ENCODE data around the gene CHRDL2. TPM values are rescaled to one million over a fixed set of nuclear protein-coding genes. Genes with fewer than 3 reads are reported as not detected.

CHRDL2 gene
- polyA plus RNA-seq, 2 of the 4 experiments (the other 2 are of a cell fraction) = 2.3 to 5.8 TPM

GRCh38 chr11:74648894-74649293 is 82.3 kb downstream of the CHRDL2 start:
- ChIA-PET POLR2A (no interaction called here), CTCF (interaction anchor here (0.9 kb wide), 1 partner anchor 14 kb away, joined by 3 read pairs; no protein-coding TSS in a partner anchor)
- H3K4me3 ChIP-seq = no peak overlapping the region
- H3K9me3 ChIP-seq = no peaks in the 10 kb centered on the region
- no peaks in the 10 kb centered on the region for H3K4me1 ChIP-seq
- H3K27ac ChIP-seq = no peak overlapping the region
- WGBS (ENCODE audit: missing lambda C conversion rate) = 85% methylated on average over 4 of the region's 4 CpGs
- no peak overlapping the region for H3K4me2 ChIP-seq
- no peak for FAIRE-seq
- no peak for DNase-seq (ENCODE audit: low read depth in 1 of 2, low spot score in 1 of 2)
- ATAC-seq = no peak
- no peak for TF ChIP-seq BCL3 (IDR thresholded peaks at IDR 0.05)

DNA sequence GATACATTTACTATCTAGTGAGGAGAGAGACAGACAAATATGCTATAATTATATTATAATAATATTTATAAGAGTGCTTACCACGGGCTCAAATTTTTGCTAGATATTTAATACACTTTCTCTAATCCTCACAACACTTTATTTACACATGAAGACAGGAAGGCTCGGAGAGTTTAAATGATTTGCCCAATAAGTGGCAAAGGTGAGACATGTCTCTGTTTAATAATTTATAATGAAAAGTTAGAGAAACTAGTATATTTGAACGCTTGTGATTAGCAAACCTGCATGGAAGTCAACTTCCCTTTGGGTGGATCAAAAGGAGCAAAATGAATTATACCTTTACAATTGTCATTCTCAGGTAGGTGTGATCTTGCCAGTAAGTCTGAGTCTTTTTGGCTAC is 83.4 kb downstream of the CHRDL2 start:
- no peak overlapping the region for H3K4me2 ChIP-seq
- H3K27ac ChIP-seq = no peak overlapping the region
- H3K4me1 ChIP-seq = no peaks in the 10 kb centered on the region
- no peak for FAIRE-seq
- no peak for ATAC-seq
- H3K9me3 ChIP-seq = no peaks in the 10 kb centered on the region
- no peak for DNase-seq (ENCODE audit: low read depth in 1 of 2, low spot score in 1 of 2)
- ChIA-PET POLR2A (no interaction called here), CTCF (interaction anchor here (0.6 to 1.5 kb wide), 3 partner anchors 13 to 79 kb away, joined by 3 read pairs; no protein-coding TSS in a partner anchor)
- TF ChIP-seq CBX8 (IDR thresholded peaks at IDR 0.05) = no peak
- no peak overlapping the region for H3K4me3 ChIP-seq
- WGBS (ENCODE audit: missing lambda C conversion rate) = 92% methylated on average over 3 of the region's 3 CpGs

- Histone ChIP-seq H3K4me2 (no peak overlapping the region), H3K27ac (no peak overlapping the region), H3K9me3 (no peaks in the 10 kb centered on the region), H3K4me3 (no peak overlapping the region), H3K4me1 (no peaks in the 10 kb centered on the region)
- DNase-seq (ENCODE audit: low read depth in 1 of 2, low spot score in 1 of 2) (no peak), ATAC-seq (no peak), FAIRE-seq (no peak)
- POLR2A ChIA-PET = no interaction called here
- TF ChIP-seq ZSCAN20 (CRISPR knock-in tag; IDR thresholded peaks at IDR 0.05) (no peak), KDM1A (IDR thresholded peaks at IDR 0.05; ENCODE audit: low read depth) (no peak), HDAC2 (IDR thresholded peaks at IDR 0.05) (no peak), CBX2 (IDR thresholded peaks at IDR 0.05; ENCODE audit: borderline replicate concordance, low read depth) (no peak), FOSB (CRISPR knock-in tag; IDR thresholded peaks at IDR 0.05) (no peak), FOXS1 (CRISPR knock-in tag; IDR thresholded peaks at IDR 0.05) (no peak), HOXA7 (CRISPR knock-in tag; IDR thresholded peaks at IDR 0.05) (no peak), JUN (IDR thresholded peaks at IDR 0.05) (no peak), RFX5 (IDR thresholded peaks at IDR 0.05) (no peak), CHD2 (IDR thresholded peaks at IDR 0.05; ENCODE audit: low read length, partially characterized antibody) (no peak), GATA3 (IDR thresholded peaks at IDR 0.05; ENCODE audit: borderline replicate concordance) (no peak), PHF8 (IDR thresholded peaks at IDR 0.05; ENCODE audit: borderline replicate concordance, low read depth) (no peak), POLR2AphosphoS2 (conservative IDR thresholded peaks at IDR 0.05; ENCODE audit: low read length) (no peak), MAFK (IDR thresholded peaks at IDR 0.05; ENCODE audit: partially characterized antibody) (no peak)
- TF ChIP-seq, protein P1, sequence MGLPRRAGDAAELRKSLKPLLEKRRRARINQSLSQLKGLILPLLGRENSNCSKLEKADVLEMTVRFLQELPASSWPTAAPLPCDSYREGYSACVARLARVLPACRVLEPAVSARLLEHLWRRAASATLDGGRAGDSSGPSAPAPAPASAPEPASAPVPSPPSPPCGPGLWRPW (IDR thresholded peaks at IDR 0.05) = no peak
- TF ChIP-seq, protein P2, sequence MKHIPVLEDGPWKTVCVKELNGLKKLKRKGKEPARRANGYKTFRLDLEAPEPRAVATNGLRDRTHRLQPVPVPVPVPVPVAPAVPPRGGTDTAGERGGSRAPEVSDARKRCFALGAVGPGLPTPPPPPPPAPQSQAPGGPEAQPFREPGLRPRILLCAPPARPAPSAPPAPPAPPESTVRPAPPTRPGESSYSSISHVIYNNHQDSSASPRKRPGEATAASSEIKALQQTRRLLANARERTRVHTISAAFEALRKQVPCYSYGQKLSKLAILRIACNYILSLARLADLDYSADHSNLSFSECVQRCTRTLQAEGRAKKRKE (CRISPR knock-in tag; IDR thresholded peaks at IDR 0.05; ENCODE audit: low read depth) = no peak
- CTCF ChIA-PET = interaction anchor here (0.6 to 2.2 kb wide), 3 partner anchors 28 to 79 kb away, joined by 3 to 10 read pairs (median 3); no protein-coding TSS in a partner anchor
Observed at GRCh38 chr11:74647404-74647803, 83.8 kb downstream of the CHRDL2 start.

DNA sequence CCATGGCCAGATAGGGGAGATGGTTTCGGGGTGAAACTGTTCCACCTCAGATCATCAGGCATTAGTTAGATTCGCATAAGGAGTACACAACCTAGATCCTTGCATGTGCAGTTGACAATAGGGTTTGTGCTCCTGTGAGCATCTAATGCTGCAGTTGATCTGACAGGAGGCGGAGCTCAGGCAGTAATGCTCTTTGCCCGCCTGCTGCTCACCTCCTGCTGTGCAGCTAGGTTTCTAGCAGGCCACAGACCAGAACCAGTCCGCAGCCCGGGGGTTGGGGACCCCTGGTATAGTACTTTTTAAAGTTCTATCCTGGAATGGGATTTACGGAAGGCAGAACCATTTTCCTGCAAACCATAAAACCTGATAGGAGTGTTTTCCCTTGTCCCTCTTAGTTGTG is 84.3 kb downstream of the CHRDL2 start:
- no peak for ATAC-seq
- Histone ChIP-seq H3K4me1 (no peaks in the 10 kb centered on the region), H3K9me3 (no peaks in the 10 kb centered on the region), H3K4me3 (no peak overlapping the region), H3K27ac (no peak overlapping the region), H3K4me2 (no peak overlapping the region)
- FAIRE-seq = no peak
- no peak for DNase-seq (ENCODE audit: low read depth in 1 of 2, low spot score in 1 of 2)
- CTCF ChIA-PET = interaction anchor here (0.6 to 2.2 kb wide), 4 partner anchors 13 to 80 kb away, joined by 3 to 10 read pairs (median 4); no protein-coding TSS in a partner anchor
- POLR2A ChIA-PET = no interaction called here
- TF ChIP-seq HEYL (CRISPR knock-in tag; IDR thresholded peaks at IDR 0.05) (no peak), HOXB13 (CRISPR knock-in tag; IDR thresholded peaks at IDR 0.05; ENCODE audit: low read depth) (no peak), EP300 (IDR thresholded peaks at IDR 0.05) (no peak), RAD21 (conservative IDR thresholded peaks at IDR 0.05 in 1 of 2, IDR thresholded peaks at IDR 0.05 in 1 of 2) (no peak), POLR2A (IDR thresholded peaks at IDR 0.05; ENCODE audit: low read length) (no peak), HOXA7 (CRISPR knock-in tag; IDR thresholded peaks at IDR 0.05) (no peak), EHMT2 (IDR thresholded peaks at IDR 0.05; ENCODE audit: low read depth) (no peak), RNF2 (IDR thresholded peaks at IDR 0.05; ENCODE audit: borderline replicate concordance, low read depth) (no peak), JUNB (IDR thresholded peaks at IDR 0.05) (no peak), MYC (IDR thresholded peaks at IDR 0.05; ENCODE audit: borderline replicate concordance, low read length) (no peak), TFCP2L1 (CRISPR knock-in tag; IDR thresholded peaks at IDR 0.05) (no peak), MAZ (IDR thresholded peaks at IDR 0.05; ENCODE audit: borderline replicate concordance, low read depth, low read length) (no peak)
- TF ChIP-seq, protein P1 (IDR thresholded peaks at IDR 0.05) = no peak
- TF ChIP-seq, protein P3, sequence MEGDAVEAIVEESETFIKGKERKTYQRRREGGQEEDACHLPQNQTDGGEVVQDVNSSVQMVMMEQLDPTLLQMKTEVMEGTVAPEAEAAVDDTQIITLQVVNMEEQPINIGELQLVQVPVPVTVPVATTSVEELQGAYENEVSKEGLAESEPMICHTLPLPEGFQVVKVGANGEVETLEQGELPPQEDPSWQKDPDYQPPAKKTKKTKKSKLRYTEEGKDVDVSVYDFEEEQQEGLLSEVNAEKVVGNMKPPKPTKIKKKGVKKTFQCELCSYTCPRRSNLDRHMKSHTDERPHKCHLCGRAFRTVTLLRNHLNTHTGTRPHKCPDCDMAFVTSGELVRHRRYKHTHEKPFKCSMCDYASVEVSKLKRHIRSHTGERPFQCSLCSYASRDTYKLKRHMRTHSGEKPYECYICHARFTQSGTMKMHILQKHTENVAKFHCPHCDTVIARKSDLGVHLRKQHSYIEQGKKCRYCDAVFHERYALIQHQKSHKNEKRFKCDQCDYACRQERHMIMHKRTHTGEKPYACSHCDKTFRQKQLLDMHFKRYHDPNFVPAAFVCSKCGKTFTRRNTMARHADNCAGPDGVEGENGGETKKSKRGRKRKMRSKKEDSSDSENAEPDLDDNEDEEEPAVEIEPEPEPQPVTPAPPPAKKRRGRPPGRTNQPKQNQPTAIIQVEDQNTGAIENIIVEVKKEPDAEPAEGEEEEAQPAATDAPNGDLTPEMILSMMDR (IDR thresholded peaks at IDR 0.05) = no peak
- WGBS (ENCODE audit: missing lambda C conversion rate) = 96% methylated on average over 7 of the region's 7 CpGs

Data from A549 (cell line).